GM20000 (cell line): ENCODE measurements around the gene FRY.

ENCODE experiments used
- DNase-seq: peaks from one replicate; pipeline ENCODE4 v3.0.0; 2012; ENCODE audit warnings: low spot score
- TF ChIP-seq, protein P1 (sequence below): IDR thresholded peaks from 2 replicates; pipeline ENCODE4 v1.5.1; 2012; ENCODE audit warnings: mild to moderate bottlenecking, control low read depth; ENCODE audit errors: extremely low read depth, missing control alignments

The FRY gene

DNA sequence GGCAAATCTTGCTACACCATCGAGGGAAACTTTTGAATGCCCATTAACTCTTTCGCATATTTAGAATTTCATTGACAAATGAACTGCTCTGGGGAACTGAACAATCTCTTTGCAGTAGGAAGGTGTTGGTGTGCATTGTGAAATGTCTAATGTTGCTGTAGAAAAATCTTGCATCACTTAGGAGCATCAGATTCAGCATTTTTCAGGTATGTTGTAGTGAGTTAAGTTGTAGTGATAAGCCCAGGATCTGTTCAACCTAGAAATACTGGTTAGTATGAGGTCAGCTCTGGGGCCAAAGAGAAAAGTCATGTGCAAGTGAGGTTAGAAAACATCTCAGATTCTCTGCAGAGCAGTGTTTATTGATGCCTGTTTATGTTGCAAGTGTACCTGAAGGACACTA lies 4.1 kb downstream of the FRY start:
- TF ChIP-seq, protein P1, sequence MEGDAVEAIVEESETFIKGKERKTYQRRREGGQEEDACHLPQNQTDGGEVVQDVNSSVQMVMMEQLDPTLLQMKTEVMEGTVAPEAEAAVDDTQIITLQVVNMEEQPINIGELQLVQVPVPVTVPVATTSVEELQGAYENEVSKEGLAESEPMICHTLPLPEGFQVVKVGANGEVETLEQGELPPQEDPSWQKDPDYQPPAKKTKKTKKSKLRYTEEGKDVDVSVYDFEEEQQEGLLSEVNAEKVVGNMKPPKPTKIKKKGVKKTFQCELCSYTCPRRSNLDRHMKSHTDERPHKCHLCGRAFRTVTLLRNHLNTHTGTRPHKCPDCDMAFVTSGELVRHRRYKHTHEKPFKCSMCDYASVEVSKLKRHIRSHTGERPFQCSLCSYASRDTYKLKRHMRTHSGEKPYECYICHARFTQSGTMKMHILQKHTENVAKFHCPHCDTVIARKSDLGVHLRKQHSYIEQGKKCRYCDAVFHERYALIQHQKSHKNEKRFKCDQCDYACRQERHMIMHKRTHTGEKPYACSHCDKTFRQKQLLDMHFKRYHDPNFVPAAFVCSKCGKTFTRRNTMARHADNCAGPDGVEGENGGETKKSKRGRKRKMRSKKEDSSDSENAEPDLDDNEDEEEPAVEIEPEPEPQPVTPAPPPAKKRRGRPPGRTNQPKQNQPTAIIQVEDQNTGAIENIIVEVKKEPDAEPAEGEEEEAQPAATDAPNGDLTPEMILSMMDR = no peak
- DNase-seq = no peak

DNA sequence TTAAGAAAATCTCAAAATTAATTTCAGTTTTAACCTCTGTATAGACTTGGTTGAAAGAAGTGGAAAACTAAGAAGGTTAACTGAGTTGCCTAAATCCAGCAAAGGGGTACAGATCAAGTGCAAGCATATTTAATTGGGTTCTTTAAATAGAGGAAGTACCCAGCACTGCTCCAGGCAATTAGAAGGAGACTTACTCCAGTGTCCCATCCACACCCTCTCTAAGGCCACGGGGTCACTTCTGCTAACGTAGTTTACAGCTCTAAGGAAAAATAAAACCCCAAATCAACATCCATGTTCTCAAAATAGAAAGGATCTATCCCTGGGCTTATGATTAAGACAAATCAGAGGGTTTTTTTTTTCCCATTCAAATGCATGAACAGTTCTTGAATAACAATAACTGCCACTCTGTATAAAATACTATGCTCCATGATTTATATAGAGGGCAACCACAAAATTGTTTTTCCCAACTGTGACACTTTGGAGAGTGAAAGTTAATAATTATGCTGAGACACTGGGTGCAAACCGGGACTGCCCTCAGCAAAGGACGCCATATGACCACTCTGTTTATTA lies 4.6 kb downstream of the FRY start:
- DNase-seq = no peak
- TF ChIP-seq, protein P1 = no peak

DNA sequence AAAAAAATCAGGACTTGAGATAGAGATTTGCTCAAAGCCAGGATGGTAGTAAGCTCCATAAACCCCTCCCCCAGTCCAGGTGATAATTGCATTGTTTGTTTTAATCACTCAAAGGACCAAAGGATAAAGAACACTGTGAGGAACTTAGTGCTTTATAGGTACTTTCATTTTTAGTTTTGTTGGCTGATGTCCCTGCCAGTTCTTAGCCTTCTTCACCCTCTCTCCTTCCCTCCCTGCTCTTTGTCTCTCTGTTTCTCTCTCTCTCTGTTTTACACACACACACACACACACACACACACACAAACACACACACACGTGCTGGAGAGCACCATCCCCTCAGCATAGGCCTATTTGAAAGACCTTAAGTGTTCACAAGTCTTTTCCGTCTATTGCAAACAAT lies 5.2 kb downstream of the FRY start:
- DNase-seq = no peak
- TF ChIP-seq, protein P1 = no peak

DNA sequence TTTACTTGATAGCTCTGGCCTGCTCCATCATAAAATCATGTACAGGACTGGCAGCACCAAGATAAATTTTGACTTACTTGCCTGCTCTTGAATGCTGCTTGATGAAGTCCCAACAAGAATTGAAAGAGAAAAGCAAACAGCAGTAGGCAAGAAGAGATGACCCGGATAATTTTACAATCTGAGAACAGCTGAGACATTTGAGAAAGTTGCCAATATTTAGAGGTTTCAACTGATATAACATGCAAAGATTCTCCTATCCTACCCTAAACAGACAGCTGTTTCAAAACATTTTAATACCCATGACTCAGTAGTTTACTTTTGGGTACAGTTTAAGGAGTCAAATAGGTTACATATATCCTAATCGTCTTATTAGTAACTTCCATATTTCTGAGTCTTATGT lies 5.9 kb downstream of the FRY start:
- TF ChIP-seq, protein P1 = no peak
- DNase-seq = no peak

DNA sequence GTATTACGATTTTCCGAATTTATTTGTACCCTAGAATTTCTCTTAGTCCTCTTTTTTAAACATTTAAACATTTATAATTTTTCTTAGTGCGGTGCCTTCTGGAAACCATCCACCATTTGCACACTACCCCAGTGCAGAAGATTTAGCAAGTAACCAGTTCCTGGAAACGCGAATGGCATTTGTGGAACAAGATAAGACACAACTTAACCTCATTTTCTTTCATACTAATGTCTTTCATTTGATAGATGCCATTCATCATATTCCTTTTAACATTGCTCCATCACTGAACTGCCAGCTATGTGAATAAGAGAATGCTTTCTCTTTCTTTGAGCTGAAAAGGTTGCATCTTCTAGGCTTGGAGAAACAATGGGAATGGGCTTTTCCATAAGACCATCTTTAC lies 6.8 kb downstream of the FRY start:
- TF ChIP-seq, protein P1 = no peak
- DNase-seq = no peak

DNA sequence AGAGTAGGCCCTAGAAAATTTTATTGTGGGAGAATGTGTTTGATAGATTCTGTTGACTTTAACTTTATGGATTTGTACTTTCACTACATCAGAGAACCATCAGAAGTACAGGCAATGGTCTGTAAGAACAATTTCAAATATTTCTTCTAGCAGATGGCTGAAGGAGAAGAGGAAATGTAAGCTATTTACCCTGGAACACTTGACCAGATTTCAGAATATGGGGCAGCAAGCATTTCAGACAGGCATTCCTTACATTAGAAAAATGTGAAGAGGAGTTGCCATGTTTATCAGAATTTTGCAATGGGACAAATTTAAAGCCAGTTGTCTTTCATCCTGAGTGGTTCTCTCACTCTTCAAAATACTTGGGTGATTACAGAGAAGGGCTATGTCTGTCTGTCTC lies 7.5 kb downstream of the FRY start:
- DNase-seq = no peak
- TF ChIP-seq, protein P1 = no peak

DNA sequence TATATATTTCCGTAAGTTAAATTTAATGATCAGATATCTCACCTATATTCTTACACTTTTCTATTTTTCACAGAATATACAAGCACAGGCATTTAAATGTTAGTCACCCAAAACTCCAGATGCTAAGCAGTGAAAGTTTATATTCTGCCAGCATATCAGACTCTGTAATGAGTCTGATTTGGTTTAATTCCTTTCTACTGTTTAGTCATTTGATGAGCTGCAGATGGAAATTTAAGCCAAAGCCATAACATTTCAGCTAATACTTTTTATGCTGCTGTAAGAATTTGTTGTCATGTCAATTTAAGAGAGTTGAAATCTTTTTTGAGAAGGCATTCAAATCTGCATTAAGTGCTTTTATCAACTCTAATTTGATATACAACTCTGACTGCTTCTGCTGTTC lies 8.0 kb downstream of the FRY start:
- no peak for DNase-seq
- TF ChIP-seq, protein P1 = no peak
